ENCODE data around the gene SPDYE6.

Gene SPDYE6

DNA sequence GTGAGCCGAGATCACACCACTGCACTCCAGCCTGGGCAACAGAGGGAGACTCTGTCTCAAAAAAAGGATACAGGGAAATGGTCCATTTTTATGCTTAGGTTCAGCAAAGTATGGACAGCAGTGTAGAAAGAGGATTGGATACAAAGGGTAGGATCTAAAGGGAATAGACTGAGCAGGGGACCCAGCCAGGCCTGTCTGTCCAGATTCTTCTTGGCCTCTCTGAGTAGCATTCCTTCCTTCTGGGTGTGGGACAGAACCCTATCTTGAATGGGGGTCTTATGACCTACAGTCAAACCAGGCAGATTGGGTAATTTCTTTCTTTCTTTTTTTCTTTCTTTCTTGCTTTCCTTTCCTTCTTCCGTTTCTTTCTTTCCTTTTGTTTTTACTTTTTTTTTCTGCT lies 43.9 kb downstream of the SPDYE6 start:
- H3K4me3 ChIP-seq (replicated peaks; ENCODE audit: low read depth, low read length), result no peak overlapping the region
- TF ChIP-seq CTCF (IDR thresholded peaks at IDR 0.05; ENCODE audit: low read depth, low read length, missing control alignments), result no peak
- DNase-seq (ENCODE audit: extremely low read depth, low read depth), result no peak

DNA sequence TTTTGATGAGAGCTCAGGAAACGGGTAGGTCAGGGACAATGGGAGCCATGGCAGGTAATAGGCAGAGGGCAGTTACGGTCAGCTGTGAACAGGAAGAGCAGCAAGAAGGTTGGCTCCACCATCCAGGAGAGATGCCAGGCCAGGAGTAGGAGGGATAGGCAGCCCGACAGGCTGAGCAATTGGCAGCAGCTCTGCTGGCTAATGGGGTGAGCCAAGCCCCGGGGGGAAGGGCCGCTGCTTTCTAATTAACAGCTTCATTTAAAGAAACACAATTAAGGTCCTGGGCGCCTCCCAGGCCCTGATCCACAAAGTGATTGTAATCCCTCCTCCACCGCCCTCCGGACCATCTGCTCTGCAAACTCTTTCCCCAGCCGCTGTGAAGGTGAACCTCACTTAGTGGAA lies 45.8 kb downstream of the SPDYE6 start:
- DNase-seq (ENCODE audit: extremely low read depth, low read depth), result no peak

GRCh38 chr7:102306916-102307677 lies 49.1 kb downstream of the SPDYE6 start:
- DNase-seq (ENCODE audit: extremely low read depth, low read depth), result no peak
- no peak for TF ChIP-seq CTCF (IDR thresholded peaks at IDR 0.05; ENCODE audit: low read depth, low read length, missing control alignments)
- no peak overlapping the region for H3K4me3 ChIP-seq (replicated peaks; ENCODE audit: low read depth, low read length)

More for the DNA sequence above, 45.8 kb downstream of the SPDYE6 start:
- H3K4me3 ChIP-seq (replicated peaks; ENCODE audit: low read depth, low read length), result no peak overlapping the region
- TF ChIP-seq CTCF (IDR thresholded peaks at IDR 0.05; ENCODE audit: low read depth, low read length, missing control alignments), result no peak

DNA sequence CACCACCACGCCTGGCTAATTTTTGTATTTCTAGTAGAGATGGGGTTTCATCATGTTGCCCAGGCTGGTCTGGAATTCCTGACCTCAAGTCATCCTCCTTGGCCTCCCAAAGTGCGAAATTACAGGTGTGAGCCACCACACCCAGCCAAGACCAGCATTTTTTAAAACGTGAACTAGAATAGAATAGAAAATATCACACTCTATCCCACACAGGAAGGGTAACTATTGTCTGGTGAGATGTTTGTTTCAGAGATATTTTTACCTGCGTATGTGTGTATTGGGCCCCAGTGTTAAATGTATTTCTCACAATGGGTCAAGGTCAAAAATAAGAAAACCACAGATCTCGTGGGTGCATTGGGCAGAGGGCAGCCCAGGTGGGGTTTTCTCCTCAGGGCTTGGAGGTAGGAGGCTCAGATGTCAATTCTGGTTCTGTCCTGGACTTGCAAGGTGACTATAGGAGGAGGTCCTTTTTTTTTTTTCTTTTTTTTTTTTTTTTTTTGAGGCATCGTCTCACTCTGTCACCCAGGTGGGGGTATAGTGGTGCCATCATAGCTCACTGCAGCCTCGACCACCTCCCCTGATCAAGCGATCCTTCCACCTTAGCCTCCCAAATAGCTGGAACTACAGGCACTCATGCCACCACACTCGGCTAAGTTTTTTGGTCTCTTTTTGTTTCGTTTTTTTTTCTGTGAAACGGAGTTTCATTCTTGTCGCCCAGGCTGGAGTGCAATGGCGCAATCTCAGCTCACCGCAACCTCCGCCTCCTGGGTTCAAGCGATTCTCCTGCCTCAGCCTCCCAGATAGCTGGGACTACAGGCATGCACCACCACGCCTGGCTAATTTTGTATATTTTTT lies 50.6 kb downstream of the SPDYE6 start:
- DNase-seq (ENCODE audit: extremely low read depth, low read depth), result no peak
- no peak for TF ChIP-seq CTCF (IDR thresholded peaks at IDR 0.05; ENCODE audit: low read depth, low read length, missing control alignments)
- no peak overlapping the region for H3K4me3 ChIP-seq (replicated peaks; ENCODE audit: low read depth, low read length)

- no peak overlapping the region for H3K4me3 ChIP-seq (replicated peaks; ENCODE audit: low read depth, low read length)
- DNase-seq (ENCODE audit: extremely low read depth, low read depth), result no peak
- no peak for TF ChIP-seq CTCF (IDR thresholded peaks at IDR 0.05; ENCODE audit: low read depth, low read length, missing control alignments)
Measured at GRCh38 chr7:102304668-102305067, 51.6 kb downstream of the SPDYE6 start.

DNA sequence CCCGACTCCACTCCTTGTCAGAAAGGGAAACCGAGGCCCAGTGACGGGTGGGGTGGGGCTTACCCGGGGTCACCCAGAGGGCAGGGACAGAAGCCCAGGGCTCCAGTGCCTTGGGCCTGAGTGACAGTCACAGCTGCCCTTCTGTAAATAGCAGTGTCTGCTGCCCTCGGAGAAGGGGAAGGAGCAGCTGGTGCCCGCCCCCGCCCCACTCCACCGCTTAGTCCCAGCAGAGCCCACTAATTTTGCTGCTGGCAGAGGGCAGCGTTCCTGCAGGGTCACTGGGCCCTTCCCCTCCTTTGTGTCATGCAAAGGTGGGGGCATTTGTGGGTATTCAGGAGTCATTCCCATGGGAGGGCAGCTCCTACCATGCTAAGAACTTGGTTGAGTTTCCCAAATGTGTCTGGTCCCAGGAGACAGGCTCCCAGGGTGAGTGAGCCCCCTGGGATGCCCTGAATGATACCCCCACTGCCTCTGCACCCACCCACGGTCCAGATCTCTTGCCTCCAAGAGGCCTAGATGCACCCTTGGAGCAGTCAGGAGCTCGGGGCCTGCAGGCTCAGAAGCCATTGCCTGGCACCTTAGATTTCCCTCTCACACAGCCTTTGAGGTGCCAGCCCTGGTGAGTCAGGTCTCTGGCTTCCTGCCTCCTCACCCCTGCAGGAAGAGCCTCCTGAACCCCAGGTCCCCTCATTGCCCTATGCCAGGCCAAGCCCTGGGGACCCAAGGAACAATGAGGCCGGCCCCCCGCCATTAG lies 52.4 kb downstream of the SPDYE6 start:
- H3K4me3 ChIP-seq (replicated peaks; ENCODE audit: low read depth, low read length), result no peak overlapping the region
- no peak for DNase-seq (ENCODE audit: extremely low read depth, low read depth)
- TF ChIP-seq CTCF (IDR thresholded peaks at IDR 0.05; ENCODE audit: low read depth, low read length, missing control alignments), result no peak

Data from HFF-Myc (cell line).